ENCODE results near the gene NPAS3.

The NPAS3 gene

GRCh38 chr14:33835261-33835655 lies 896.6 kb downstream of the NPAS3 start:
- no peaks in the 10 kb centered on the region for H3K27me3 ChIP-seq (ENCODE audit: insufficient read depth, low read depth)
- H3K9ac ChIP-seq = no peak overlapping the region
- H2AFZ ChIP-seq (ENCODE audit: low read depth) = no peak overlapping the region
- H3K4me2 ChIP-seq = no peak overlapping the region
- no peak overlapping the region for H3K4me3 ChIP-seq (IDR thresholded peaks at IDR 0.05; ENCODE audit: insufficient read depth, low read depth, low read length)
- H3K79me2 ChIP-seq (ENCODE audit: insufficient read depth, low read depth) = no peaks in the 10 kb centered on the region
- no peaks in the 10 kb centered on the region for H4K20me1 ChIP-seq (ENCODE audit: insufficient read depth)
- H3K4me1 ChIP-seq (ENCODE audit: low read depth, poor library complexity, severe bottlenecking) = no peaks in the 10 kb centered on the region
- no peaks in the 10 kb centered on the region for H3K36me3 ChIP-seq (ENCODE audit: insufficient read depth)
- TF ChIP-seq, protein P1, sequence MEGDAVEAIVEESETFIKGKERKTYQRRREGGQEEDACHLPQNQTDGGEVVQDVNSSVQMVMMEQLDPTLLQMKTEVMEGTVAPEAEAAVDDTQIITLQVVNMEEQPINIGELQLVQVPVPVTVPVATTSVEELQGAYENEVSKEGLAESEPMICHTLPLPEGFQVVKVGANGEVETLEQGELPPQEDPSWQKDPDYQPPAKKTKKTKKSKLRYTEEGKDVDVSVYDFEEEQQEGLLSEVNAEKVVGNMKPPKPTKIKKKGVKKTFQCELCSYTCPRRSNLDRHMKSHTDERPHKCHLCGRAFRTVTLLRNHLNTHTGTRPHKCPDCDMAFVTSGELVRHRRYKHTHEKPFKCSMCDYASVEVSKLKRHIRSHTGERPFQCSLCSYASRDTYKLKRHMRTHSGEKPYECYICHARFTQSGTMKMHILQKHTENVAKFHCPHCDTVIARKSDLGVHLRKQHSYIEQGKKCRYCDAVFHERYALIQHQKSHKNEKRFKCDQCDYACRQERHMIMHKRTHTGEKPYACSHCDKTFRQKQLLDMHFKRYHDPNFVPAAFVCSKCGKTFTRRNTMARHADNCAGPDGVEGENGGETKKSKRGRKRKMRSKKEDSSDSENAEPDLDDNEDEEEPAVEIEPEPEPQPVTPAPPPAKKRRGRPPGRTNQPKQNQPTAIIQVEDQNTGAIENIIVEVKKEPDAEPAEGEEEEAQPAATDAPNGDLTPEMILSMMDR (conservative IDR thresholded peaks at IDR 0.05; ENCODE audit: low read depth, low read length) = no peak
- H3K27ac ChIP-seq = no peak overlapping the region

DNA sequence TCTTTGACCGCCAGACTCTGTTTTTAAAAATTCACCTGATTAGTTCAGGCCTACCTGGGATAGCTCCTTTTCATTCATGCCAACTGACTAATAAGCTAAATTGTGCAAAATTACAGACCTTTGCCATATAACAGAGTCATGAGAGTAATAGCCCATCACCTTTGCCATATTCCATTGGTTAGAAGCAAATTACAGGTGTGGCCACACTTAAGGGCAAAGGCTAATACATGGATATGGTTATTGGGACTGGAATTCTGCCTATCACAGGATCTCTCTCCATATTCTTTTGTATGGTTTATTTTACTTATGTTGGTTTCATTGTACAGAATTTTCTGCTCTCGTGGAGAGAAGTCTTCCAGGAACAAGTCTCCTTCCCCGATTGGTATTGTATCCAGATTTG lies 897.0 kb downstream of the NPAS3 start:
- Histone ChIP-seq H3K4me3 (IDR thresholded peaks at IDR 0.05; ENCODE audit: insufficient read depth, low read depth, low read length) (no peak overlapping the region), H3K36me3 (ENCODE audit: insufficient read depth) (no peaks in the 10 kb centered on the region), H3K9ac (no peak overlapping the region), H2AFZ (ENCODE audit: low read depth) (no peak overlapping the region), H4K20me1 (ENCODE audit: insufficient read depth) (no peaks in the 10 kb centered on the region), H3K27me3 (ENCODE audit: insufficient read depth, low read depth) (no peaks in the 10 kb centered on the region), H3K79me2 (ENCODE audit: insufficient read depth, low read depth) (no peaks in the 10 kb centered on the region), H3K27ac (no peak overlapping the region), H3K4me2 (no peak overlapping the region), H3K4me1 (ENCODE audit: low read depth, poor library complexity, severe bottlenecking) (no peaks in the 10 kb centered on the region)
- TF ChIP-seq, protein P1 (conservative IDR thresholded peaks at IDR 0.05; ENCODE audit: low read depth, low read length) = no peak

DNA sequence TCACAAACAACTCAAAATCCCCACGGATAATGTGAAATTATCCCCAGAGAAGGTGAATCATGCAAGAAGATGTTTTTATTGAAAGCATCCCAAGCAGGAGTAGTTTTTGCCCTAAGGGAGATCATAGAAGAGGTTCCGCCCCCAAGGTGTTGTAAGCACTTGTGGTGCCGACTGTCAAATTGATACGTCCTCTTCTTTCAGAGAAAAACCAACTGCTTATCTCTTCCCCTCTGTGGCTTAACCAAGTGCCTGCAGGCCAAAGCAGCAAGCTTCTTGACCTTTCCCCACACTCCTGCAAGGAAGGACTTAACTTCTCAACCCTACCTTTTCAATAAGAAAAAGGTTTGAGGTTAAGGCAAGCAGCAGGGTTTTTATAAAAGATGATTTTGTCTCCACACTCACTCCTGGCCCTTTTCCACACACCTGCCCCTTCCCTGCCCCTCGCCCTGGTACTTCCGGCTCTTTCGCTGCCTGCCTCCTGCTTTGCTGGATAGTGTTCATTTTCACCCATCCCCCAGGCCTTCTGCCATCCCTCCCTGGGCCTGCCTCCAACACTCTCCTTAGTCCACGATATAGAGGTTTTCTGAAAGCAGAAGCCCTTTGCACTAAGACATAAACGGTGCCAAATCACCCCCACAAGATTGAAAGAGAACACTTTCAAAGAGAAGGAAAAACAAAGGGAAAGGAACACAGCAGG lies 897.7 kb downstream of the NPAS3 start:
- Histone ChIP-seq H4K20me1 (ENCODE audit: insufficient read depth) (no peaks in the 10 kb centered on the region), H3K79me2 (ENCODE audit: insufficient read depth, low read depth) (no peaks in the 10 kb centered on the region), H3K27ac (no peak overlapping the region), H2AFZ (ENCODE audit: low read depth) (no peak overlapping the region), H3K4me1 (ENCODE audit: low read depth, poor library complexity, severe bottlenecking) (no peaks in the 10 kb centered on the region), H3K4me2 (no peak overlapping the region), H3K9ac (no peak overlapping the region), H3K27me3 (ENCODE audit: insufficient read depth, low read depth) (no peaks in the 10 kb centered on the region), H3K4me3 (IDR thresholded peaks at IDR 0.05; ENCODE audit: insufficient read depth, low read depth, low read length) (no peak overlapping the region), H3K36me3 (ENCODE audit: insufficient read depth) (no peaks in the 10 kb centered on the region)
- TF ChIP-seq, protein P1 (conservative IDR thresholded peaks at IDR 0.05; ENCODE audit: low read depth, low read length) = no peak

GRCh38 chr14:33836900-33837577 lies 898.4 kb downstream of the NPAS3 start:
- Histone ChIP-seq H3K27ac (no peak overlapping the region), H3K79me2 (ENCODE audit: insufficient read depth, low read depth) (no peaks in the 10 kb centered on the region), H3K36me3 (ENCODE audit: insufficient read depth) (no peaks in the 10 kb centered on the region), H3K4me1 (ENCODE audit: low read depth, poor library complexity, severe bottlenecking) (no peaks in the 10 kb centered on the region), H3K4me3 (IDR thresholded peaks at IDR 0.05; ENCODE audit: insufficient read depth, low read depth, low read length) (no peak overlapping the region), H3K9ac (no peak overlapping the region), H3K4me2 (no peak overlapping the region), H4K20me1 (ENCODE audit: insufficient read depth) (no peaks in the 10 kb centered on the region), H2AFZ (ENCODE audit: low read depth) (no peak overlapping the region), H3K27me3 (ENCODE audit: insufficient read depth, low read depth) (no peaks in the 10 kb centered on the region)
- TF ChIP-seq, protein P1 (conservative IDR thresholded peaks at IDR 0.05; ENCODE audit: low read depth, low read length) = no peak
